HCT116 (cell line): ENCODE results near the gene FAM120A. TPM values are rescaled to one million over a fixed set of nuclear protein-coding genes. Genes with fewer than 3 reads are reported as not detected.

Source experiments
- ATAC-seq: fragments of 200-7000 bp; cut with Tn5 transposase; 2 replicates; pipeline ENCODE4 v1.9.1; 2020; ENCODE audit warnings: mild to moderate bottlenecking, moderate library complexity
- BruUV-seq: library from RNA; stranded (reverse); fragments of 400-500 nt; replicated peaks from 2 replicates; lab custom pipeline; 2021; lab: Mats Ljungman, UMichigan
- CTCF ChIA-PET: fragments of 300-600 bp; sonication (Branson Sonifier 250); formaldehyde crosslinking; loops from one replicate; lab custom pipeline; 2021; ENCODE audit warnings: antibody characterized with exemption; lab: Charles Lee
- POLR2A ChIA-PET: fragments of 300-600, 350-600 bp; sonication (Branson Sonifier 250); formaldehyde crosslinking; loops from one replicate; lab custom pipeline; 2021; ENCODE audit warnings: antibody characterized with exemption; lab: Charles Lee
- RAD21 ChIA-PET, 2 experiments: fragments of 300-600 bp; sonication (Branson Sonifier 250); formaldehyde crosslinking; loops; one replicate each; lab custom pipeline; 2023; ENCODE audit warnings: low total read pairs in 2 of 2; ENCODE audit not compliant: uncharacterized antibody in 2 of 2, unreplicated experiment in 2 of 2, low non-redundant PET in 1 of 2; lab: Charles Lee
- DNase-seq: peaks from one replicate; pipeline ENCODE4 v3.0.0-alpha.2; 2010; ENCODE audit warnings: low read depth, low spot score
- H2AFZ ChIP-seq: fragments of 200-600 bp; shearing (Covaris generic), sonication (generic); 2 replicates; pipeline ENCODE4 v1.6.1; 2017; ENCODE audit warnings: low read depth, mixed run types, mixed read lengths, antibody characterized with exemption, low read length; ENCODE audit not compliant: poor library complexity, severe bottlenecking
- H3K27ac ChIP-seq: 2 replicates; pipeline ENCODE4 v1.5.1; 2012; ENCODE audit warnings: low read depth, low read length
- H3K27me3 ChIP-seq: fragments of 200-600 bp; sonication (generic); 2 replicates; pipeline ENCODE4 v1.6.1; 2016; ENCODE audit warnings: mixed run types, low read length, mixed read lengths; ENCODE audit not compliant: insufficient read depth
- H3K36me3 ChIP-seq, 2 experiments: fragments of 200-500 bp in 1 of 2; fragments of 200-600 bp in 1 of 2; sonication (Bioruptor generic) in 1 of 2; sonication (generic) in 1 of 2; 2 replicates each; pipeline versions ENCODE4 v1.5.1 to v1.6.1; 2014 to 2016; ENCODE audit warnings: low read length in 2 of 2, inconsistent platforms in 1 of 2, mixed read lengths in 1 of 2, mixed run types in 1 of 2; ENCODE audit not compliant: insufficient read depth in 2 of 2, control insufficient read depth in 1 of 2
- H3K4me1 ChIP-seq, 2 experiments: fragments of 200-600 bp in 1 of 2; sonication (generic) in 1 of 2; 2 replicates each; pipeline versions ENCODE4 v1.5.1 to v1.6.1; 2012 to 2017; ENCODE audit warnings: low read length in 2 of 2, inconsistent platforms in 1 of 2, mild to moderate bottlenecking in 1 of 2, mixed read lengths in 1 of 2, mixed run types in 1 of 2, moderate library complexity in 1 of 2; ENCODE audit not compliant: insufficient read depth in 2 of 2, control insufficient read depth in 1 of 2
- H3K4me2 ChIP-seq: fragments of 200-600 bp; sonication (generic); 2 replicates; pipeline ENCODE4 v1.6.1; 2017; ENCODE audit warnings: mixed run types, low read length, mixed read lengths
- H3K4me3 ChIP-seq, 2 experiments: fragments of 200-600 bp in 1 of 2; sonication (generic) in 1 of 2; replicated peaks in 1 of 2; 2 replicates each; pipeline ENCODE4 v1.5.1; 2011 to 2016; ENCODE audit warnings: low read length in 2 of 2, control low read depth in 1 of 2, low read depth in 1 of 2, mild to moderate bottlenecking in 1 of 2, mixed read lengths in 1 of 2, mixed run types in 1 of 2
- H3K79me2 ChIP-seq: fragments of 200-600 bp; sonication (generic); 2 replicates; pipeline ENCODE4 v1.6.1; 2017; ENCODE audit warnings: mild to moderate bottlenecking, mixed run types, low read length, moderate library complexity, mixed read lengths; ENCODE audit not compliant: insufficient read depth
- H3K9ac ChIP-seq: fragments of 200-600 bp; sonication (generic); 2 replicates; pipeline ENCODE4 v1.6.1; 2016; ENCODE audit warnings: low read length, mixed read lengths
- H3K9me2 ChIP-seq: fragments of 200-600 bp; sonication (generic), shearing (Covaris generic); 2 replicates; pipeline ENCODE4 v1.6.1; 2017; ENCODE audit warnings: mixed run types, mild to moderate bottlenecking, moderate library complexity; ENCODE audit not compliant: insufficient read depth
- H3K9me3 ChIP-seq, 2 experiments: fragments of 200-500 bp in 1 of 2; fragments of 200-600 bp in 1 of 2; sonication (Bioruptor generic) in 1 of 2; sonication (generic) in 1 of 2; 2 replicates each; pipeline ENCODE4 v1.6.1; 2014 to 2017; ENCODE audit warnings: low read length in 2 of 2, mixed read lengths in 2 of 2, inconsistent platforms in 1 of 2, low read depth in 1 of 2, mild to moderate bottlenecking in 1 of 2, mixed run types in 1 of 2, moderate library complexity in 1 of 2; ENCODE audit not compliant: control insufficient read depth in 1 of 2, insufficient read depth in 1 of 2
- H4K20me1 ChIP-seq: fragments of 200-600 bp; sonication (generic), shearing (Covaris generic); 2 replicates; pipeline ENCODE4 v1.6.1; 2017; ENCODE audit warnings: mixed run types, mild to moderate bottlenecking, moderate library complexity; ENCODE audit not compliant: insufficient read depth
- ATF3 ChIP-seq: IDR thresholded peaks from 2 replicates; pipeline ENCODE4 v1.6.1; 2012
- CEBPB ChIP-seq: IDR thresholded peaks from 2 replicates; pipeline ENCODE4 v1.6.1; 2012; ENCODE audit warnings: low read depth
- CTCF ChIP-seq, 3 experiments: fragments of 200-600 bp in 1 of 3; sonication (generic) in 1 of 3; IDR thresholded peaks in 2 of 3; conservative IDR thresholded peaks in 1 of 3; 2 replicates each; pipeline ENCODE4 v1.5.1; 2012 to 2017; ENCODE audit warnings: low read depth in 2 of 3, low read length in 2 of 3, antibody characterized with exemption in 1 of 3, borderline replicate concordance in 1 of 3, control low read depth in 1 of 3, mild to moderate bottlenecking in 1 of 3, mixed read lengths in 1 of 3, mixed run types in 1 of 3, moderate library complexity in 1 of 3; ENCODE audit not compliant: insufficient read depth in 1 of 3
- ELF1 ChIP-seq: IDR thresholded peaks from 2 replicates; pipeline ENCODE4 v1.6.1; 2012; ENCODE audit warnings: low read depth, borderline replicate concordance
- FOSL1 ChIP-seq: IDR thresholded peaks from 2 replicates; pipeline ENCODE4 v1.6.1; 2012; ENCODE audit warnings: low read depth
- JUND ChIP-seq: IDR thresholded peaks from 2 replicates; pipeline ENCODE4 v1.6.1; 2012
- POLR2A ChIP-seq: IDR thresholded peaks from 2 replicates; pipeline ENCODE4 v1.7.0; 2011; ENCODE audit warnings: borderline replicate concordance; ENCODE audit not compliant: insufficient read depth, insufficient read length; ENCODE audit errors: extremely low read depth
- POLR2AphosphoS5 ChIP-seq: IDR thresholded peaks from 2 replicates; pipeline ENCODE4 v1.6.1; 2011; ENCODE audit warnings: mild to moderate bottlenecking, low read depth, low read length, moderate library complexity
- RAD21 ChIP-seq: IDR thresholded peaks from 2 replicates; pipeline ENCODE4 v1.6.1; 2012; ENCODE audit warnings: low read depth, mild to moderate bottlenecking
- SIN3A ChIP-seq: IDR thresholded peaks from 2 replicates; pipeline ENCODE4 v1.6.1; 2012; ENCODE audit warnings: low read depth
- SP1 ChIP-seq: IDR thresholded peaks from 2 replicates; pipeline ENCODE4 v1.6.1; 2012; ENCODE audit warnings: low read depth
- SRF ChIP-seq: IDR thresholded peaks from 2 replicates; pipeline ENCODE4 v1.6.1; 2012; ENCODE audit warnings: low read depth
- TCF7L2 ChIP-seq: IDR thresholded peaks from 2 replicates; pipeline ENCODE4 v1.7.0; 2011; ENCODE audit warnings: borderline replicate concordance, inconsistent platforms; ENCODE audit not compliant: insufficient read depth, insufficient read length; ENCODE audit errors: extremely low read depth
- ZBTB33 ChIP-seq: IDR thresholded peaks from 2 replicates; pipeline ENCODE4 v1.6.1; 2011; ENCODE audit warnings: mild to moderate bottlenecking, low read length, moderate library complexity; ENCODE audit not compliant: insufficient replicate concordance; ENCODE audit errors: extremely low read depth
- ZFX ChIP-seq: fragments of 450-650 bp; IDR thresholded peaks from 2 replicates; pipeline ENCODE4 v1.6.1; 2017
- ZNF274 ChIP-seq: fragments of 200-500 bp; sonication (Bioruptor generic); IDR thresholded peaks from 2 replicates; pipeline ENCODE4 v1.6.1; 2014; ENCODE audit warnings: mild to moderate bottlenecking, low read depth, low read length, inconsistent platforms
- intact Hi-C: fragments of 100-400 bp; cut with micrococcal nuclease; formaldehyde crosslinking; loops from 2 replicates; pipeline ENCODE4 v1.10.0; 2022
- total RNA-seq: library from RNA; stranded (reverse); gene quantifications from one replicate; pipeline ENCODE4 v1.2.1, GENCODE V29; 2021; ENCODE audit not compliant: unreplicated experiment

FAM120A gene
- total RNA-seq, 1 experiment from 2014 or later, result 122 TPM

- Histone ChIP-seq H3K4me2 (no peak overlapping the region), H4K20me1 (no peaks in the 10 kb centered on the region), H3K79me2 (peaks cover 4% of the 10 kb centered on the region), H3K27me3 (no peaks in the 10 kb centered on the region), H3K9ac (no peak overlapping the region), H3K27ac (no peak overlapping the region), H3K9me2 (no peaks in the 10 kb centered on the region), H3K4me1 (no peaks in the 10 kb centered on the region), H3K4me3 (no peak overlapping the region), H3K9me3 (peaks cover 0 to 3% of the 10 kb centered on the region in 2 experiments; a peak in 1 of 4 replicates), H3K36me3 (no peaks in the 10 kb centered on the region), H2AFZ (no peak overlapping the region)
- DNase-seq (no peak), ATAC-seq (no peak)
- ChIA-PET RAD21 (no interaction called here), CTCF (no interaction called here), POLR2A (no interaction called here)
- no peak for TF ChIP-seq ZFX
- no peak for TF ChIP-seq POLR2AphosphoS5
- no peak for TF ChIP-seq SIN3A
- no peak for TF ChIP-seq POLR2A
- TF ChIP-seq FOSL1, result no peak
- TF ChIP-seq CEBPB, result no peak
- TF ChIP-seq JUND, result no peak
- TF ChIP-seq TCF7L2, result no peak
- no peak for TF ChIP-seq ZNF274
- TF ChIP-seq SP1, result no peak
- TF ChIP-seq RAD21, result no peak
- TF ChIP-seq ZBTB33, result no peak
- no peak for TF ChIP-seq CTCF (IDR thresholded peaks at IDR 0.05 in 2 of 3, conservative IDR thresholded peaks at IDR 0.05 in 1 of 3; ENCODE audit: borderline replicate concordance in 1 of 3, insufficient read depth in 1 of 3, low read depth in 2 of 3, low read length in 2 of 3)
- TF ChIP-seq ELF1, result no peak
- TF ChIP-seq SRF, result no peak
- no peak for TF ChIP-seq ATF3
- no TSS peak for BruUV-seq
- intact Hi-C loops, result no loop called here
Observed at GRCh38 chr9:93610206-93610605, 158.7 kb downstream of the FAM120A start.
